ENCODE data around the gene STX11.
A peak's percentile ranks its signal among the peaks of the same experiment; 100 is the strongest.

DNA sequence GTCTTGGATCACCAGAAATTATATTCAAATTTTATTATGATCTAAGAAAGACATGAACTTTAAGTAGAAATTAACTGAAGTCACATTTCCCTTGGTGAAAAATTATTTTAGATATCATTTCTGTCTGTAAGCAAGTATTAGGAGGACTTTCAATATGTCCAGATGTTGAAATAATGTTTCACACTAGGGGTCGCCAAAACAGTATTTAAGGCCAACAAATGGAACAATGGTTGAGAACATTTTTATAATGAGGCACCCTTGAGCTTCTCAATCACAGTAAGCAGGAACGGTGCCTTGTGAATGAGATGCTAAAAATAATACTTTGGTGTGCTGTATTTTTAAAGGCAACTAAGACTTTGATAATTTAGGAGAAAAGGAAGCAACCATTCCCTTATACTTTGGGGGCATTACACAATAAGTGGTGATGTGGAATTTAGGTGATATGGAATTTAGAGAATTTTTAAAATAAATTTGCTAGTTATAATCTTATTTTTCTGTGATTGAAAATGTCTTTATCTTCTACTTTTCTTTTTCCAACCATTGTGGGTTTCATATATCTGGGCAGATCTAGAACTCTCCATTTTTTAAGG is 45.3 kb upstream of the STX11 start:
- no peak for TF ChIP-seq POLR2A (IDR thresholded peaks at IDR 0.05)
- TF ChIP-seq, protein P1, sequence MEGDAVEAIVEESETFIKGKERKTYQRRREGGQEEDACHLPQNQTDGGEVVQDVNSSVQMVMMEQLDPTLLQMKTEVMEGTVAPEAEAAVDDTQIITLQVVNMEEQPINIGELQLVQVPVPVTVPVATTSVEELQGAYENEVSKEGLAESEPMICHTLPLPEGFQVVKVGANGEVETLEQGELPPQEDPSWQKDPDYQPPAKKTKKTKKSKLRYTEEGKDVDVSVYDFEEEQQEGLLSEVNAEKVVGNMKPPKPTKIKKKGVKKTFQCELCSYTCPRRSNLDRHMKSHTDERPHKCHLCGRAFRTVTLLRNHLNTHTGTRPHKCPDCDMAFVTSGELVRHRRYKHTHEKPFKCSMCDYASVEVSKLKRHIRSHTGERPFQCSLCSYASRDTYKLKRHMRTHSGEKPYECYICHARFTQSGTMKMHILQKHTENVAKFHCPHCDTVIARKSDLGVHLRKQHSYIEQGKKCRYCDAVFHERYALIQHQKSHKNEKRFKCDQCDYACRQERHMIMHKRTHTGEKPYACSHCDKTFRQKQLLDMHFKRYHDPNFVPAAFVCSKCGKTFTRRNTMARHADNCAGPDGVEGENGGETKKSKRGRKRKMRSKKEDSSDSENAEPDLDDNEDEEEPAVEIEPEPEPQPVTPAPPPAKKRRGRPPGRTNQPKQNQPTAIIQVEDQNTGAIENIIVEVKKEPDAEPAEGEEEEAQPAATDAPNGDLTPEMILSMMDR (IDR thresholded peaks at IDR 0.05), result peak in 5 of 7 experiments; percentile 25 to 61 (median 48)
- TF ChIP-seq POLR2AphosphoS5 (IDR thresholded peaks at IDR 0.05), result peak in 1 of 3 donors; percentile 36
- TF ChIP-seq EP300 (IDR thresholded peaks at IDR 0.05), result no peak

All from stomach (tissue), 4 donors.